Measurements from ENCODE around the gene FCSK.

FCSK gene

DNA sequence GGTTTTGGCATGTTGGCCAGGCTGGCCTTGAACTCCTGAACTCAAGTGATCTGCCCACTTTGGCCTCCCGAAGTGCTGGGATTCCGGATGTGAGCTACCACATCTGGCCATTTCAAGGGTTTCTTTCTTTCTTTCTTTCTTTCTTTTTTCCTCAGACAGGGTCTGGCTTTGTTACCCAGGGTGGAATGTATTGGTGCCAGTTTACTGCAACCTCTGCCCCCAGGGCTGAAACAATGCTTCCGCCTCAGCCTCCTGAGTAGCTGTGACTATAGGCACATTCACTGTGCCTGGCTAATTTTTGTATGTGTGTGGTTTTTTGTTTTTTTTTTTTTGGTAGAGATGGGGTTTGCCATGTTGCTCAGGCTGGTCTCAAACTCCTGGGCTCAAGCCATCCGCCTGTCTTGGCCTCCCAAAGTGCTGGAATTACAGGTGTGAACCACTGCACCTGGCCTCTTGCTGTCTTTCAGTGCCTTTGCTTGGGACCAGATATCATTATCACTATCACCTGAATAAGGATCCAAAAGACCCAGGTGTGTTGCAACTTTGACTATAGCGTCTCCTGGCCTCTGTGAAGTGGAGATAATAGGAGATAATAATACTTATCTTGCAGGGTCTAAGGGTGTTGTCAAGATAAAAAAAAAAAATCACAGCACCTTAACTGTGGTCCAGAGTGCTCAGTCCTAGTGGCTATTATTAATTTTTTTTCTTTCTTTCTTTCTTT, 3.2 kb downstream of the FCSK start:
- no peak for DNase-seq

DNA sequence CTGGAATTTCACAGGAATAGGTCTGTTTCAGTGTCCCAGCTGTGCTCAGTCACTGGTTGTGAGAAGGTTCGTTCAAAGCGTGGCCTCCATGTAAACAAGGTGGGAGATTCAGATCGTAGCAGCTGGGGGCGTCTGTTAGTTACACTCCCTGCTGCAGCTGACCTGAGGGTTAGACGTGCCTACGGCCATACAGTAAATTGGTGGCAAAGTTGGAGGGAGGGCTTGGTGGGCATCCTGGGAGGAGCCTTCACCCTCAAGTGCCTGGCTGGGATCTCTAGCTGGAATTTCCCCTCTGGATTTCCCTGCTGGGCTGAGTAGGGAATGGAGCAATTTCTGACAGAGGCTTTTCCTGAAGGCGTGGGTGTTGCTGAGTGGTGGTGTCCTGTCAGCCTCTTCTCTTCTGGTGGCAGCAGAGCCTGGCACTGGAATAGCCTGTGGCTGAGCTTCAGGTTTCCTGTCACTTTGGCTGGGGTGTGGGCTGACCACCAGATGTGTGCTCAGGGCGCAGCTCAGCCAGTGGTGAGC, 6.4 kb downstream of the FCSK start:
- DNase-seq, result no peak

DNA sequence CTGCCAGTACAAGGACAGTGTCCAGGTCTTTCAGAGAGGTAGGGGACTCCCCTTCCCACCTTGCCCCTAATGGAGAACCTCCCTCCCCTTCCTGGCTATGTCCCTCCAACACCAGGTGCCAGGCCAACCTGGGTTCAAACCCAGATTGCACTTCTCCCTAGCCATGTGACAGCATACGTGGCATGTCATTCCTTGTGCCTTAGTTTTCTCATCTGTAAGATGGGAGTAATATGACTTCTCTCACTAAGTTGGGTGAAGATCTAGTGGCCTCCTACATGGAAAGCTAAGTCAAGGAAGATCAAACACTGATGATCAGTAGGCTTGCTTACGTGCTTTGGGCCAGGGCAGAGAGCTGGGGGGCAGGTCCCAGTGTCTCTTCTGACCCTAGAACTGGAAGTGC, 8.8 kb downstream of the FCSK start:
- no peak for DNase-seq

DNA sequence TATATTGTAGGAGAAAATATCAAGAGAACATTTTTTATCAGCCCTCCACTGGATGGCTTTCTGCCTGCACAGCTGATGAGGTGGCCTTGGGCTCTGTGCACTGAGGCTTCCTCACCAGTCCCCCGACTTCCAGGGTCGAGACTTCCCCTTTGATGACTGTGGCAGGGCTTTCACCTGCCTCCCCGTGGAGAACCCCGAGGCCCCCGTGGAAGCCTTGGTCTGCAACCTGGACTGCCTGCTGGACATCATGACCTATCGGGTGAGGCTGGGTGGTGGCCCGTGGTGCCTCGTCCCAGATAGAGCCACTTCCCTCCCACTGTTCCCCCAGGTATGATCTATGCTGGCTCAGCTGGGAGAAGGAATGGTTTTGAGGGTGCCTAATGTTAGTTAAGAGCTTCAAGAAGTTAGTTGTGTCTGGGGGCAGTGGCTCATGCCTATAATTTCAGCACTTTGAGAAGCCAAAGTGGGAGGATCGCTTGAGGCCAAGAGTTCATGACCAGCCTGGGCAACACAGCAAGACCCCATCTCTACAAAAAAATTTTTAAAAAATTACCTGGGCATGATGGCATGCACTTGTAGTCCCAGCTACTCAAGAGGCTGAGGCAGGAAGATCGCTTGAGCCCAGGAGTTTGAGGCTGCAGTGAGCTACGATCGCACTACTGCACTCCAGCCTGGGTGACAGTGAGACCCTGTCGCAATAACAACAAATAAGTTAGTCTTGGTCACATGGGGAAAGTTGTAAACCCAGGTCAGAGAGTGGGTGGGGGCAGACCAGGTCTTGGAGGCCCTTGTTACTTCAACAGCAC, 11.8 kb downstream of the FCSK start:
- DNase-seq, result no peak

DNA sequence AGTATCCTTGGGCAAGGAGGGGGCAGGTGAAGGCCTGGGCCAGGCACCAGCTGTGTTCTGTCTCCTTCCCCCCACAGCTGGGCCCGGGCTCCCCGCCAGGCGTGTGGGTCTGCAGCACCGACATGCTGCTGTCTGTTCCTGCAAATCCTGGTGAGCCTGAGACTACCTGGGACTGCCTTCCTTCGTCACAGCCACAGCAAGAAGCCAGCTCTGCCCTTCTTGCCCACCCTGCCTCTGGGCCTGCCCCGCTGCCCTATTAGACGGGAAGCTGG, 12.3 kb downstream of the FCSK start:
- DNase-seq, result no peak

DNA sequence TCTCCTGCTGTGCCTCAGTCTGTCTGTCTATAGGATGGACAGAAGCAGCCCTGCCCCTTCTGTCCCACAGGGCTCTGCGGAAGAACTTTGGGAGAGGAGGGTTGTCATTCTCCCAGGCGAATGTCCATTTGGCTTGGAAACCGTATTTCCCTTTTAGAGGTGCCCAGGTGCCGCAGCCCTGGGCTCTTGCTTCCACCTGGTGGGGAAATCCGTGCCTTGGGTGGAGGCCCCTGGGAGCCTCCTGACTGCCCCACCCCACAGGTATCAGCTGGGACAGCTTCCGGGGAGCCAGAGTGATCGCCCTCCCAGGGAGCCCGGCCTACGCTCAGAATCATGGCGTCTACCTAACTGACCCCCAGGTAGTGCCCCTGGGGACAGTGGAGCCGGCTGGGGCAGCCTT, 12.7 kb downstream of the FCSK start:
- no peak for DNase-seq

DNA sequence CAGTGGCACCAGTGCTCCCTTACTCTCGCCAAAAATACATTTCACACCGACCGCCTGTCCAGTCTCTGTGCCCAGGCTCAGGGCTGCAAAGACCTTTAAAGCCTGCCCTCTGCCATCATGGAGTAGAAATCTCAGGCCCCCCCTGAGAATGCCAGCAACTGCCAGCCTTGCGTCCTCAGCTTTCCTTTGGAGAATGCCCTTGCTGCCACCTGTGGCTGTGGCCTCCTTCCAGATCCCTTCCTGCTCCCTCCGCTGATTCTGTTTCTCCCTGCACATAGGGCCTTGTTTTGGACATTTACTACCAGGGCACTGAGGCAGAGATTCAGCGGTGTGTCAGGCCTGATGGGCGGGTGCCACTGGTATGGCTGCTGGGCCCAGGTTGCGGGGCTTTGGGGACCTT, 13.2 kb downstream of the FCSK start:
- DNase-seq, result no peak

DNA sequence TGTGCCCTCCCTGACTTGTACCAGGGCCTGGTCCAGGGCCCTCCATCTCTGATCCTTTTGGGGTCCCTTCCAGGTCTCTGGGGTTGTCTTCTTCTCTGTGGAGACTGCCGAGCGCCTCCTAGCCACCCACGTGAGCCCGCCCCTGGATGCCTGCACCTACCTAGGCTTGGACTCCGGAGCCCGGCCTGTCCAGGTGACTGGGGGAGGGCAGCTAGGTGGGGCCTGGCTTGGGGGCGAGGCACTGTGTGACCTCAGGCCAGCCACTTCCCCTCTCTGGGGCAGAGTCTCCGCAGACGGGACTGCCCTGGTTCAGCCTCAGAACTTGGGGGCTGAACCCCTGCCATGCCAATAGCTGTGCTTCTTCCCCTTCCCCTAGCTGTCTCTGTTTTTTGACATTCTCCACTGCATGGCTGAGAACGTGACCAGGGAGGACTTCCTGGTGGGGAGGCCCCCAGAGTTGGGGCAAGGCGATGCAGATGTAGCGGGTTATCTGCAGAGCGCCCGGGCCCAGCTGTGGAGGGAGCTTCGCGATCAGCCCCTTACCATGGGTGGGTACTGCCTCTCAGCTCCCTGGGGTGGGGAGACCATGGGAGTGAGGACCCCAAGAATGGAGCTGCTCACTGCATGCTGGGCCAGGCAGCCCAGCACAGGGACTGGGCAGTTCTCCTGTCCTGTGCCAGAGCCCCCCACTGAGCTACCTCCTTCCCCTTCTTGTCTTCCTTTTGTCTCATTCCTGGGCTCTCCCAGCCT, 14.6 kb downstream of the FCSK start:
- no peak for DNase-seq

DNA sequence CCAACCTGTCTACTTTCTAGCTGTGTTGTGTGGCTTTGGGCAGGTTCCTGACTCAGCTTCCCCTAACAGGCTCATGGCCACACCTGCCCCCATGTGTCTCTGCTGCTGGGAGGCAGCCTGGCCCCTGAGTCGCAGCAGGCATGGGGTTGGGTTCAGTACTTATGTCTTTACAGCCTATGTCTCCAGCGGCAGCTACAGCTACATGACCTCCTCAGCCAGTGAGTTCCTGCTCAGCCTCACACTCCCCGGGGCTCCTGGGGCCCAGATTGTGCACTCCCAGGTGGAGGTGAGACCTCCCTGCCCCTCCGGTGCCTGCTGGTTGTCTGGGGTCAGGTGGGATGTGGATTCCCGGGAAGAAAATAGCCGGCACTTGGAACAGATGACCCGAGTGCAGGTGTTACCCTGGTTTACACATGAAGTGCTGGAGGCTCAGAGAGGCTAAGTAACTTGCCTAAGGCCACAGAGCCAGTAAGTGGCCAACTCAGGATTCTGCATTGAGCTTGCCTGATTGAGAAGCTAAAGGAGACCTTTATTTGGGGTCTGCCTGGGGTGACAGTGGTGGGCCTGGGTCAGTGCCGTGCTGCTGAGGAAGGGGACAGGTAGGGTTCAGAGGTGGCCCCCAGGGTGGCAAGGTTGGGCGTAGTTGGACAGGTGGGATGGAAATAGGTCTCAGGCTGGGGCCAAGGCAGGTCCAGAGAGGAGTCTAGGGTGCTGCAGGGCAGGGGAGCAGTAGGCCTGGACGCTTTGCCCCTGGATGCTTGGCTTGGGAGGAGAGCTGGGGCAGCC, 15.9 kb downstream of the FCSK start:
- no peak for DNase-seq

DNA sequence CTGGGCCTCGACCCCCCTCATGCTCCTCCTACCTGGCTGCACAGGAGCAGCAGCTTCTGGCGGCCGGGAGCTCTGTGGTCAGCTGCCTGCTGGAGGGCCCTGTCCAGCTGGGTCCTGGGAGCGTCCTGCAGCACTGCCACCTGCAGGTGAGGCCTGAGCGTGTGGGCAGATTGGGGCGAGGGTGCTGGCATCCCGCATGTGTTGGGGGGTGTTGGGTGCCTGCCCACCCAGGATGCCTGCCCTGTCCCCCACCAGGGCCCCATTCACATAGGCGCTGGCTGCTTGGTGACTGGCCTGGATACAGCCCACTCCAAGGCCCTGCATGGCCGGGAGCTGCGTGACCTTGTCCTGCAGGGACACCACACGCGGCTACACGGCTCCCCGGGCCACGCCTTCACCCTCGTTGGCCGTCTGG, 16.5 kb downstream of the FCSK start:
- DNase-seq, result no peak

DNA sequence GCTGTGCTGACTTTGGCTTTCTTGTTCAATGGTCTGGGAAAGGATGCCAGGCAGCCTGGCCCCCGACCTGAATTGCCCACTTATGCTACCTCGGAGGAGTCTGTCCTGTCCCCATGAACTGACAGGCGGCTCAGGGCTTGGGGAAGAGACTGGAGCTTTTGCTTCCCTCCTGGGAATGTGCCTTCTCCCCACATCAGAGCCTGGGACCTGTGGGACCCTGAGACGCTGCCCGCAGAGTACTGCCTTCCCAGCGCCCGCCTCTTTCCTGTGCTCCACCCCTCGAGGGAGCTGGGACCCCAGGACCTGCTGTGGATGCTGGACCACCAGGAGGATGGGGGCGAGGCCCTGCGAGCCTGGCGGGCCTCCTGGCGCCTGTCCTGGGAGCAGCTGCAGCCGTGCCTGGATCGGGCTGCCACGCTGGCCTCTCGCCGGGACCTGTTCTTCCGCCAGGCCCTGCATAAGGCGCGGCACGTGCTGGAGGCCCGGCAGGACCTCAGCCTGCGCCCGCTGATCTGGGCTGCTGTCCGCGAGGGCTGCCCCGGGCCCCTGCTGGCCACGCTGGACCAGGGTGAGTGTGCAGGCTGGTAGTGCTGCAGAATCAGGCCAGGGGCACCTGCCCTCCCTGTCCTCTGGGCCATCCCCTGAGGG, 18.5 kb downstream of the FCSK start:
- DNase-seq, result no peak

DNA sequence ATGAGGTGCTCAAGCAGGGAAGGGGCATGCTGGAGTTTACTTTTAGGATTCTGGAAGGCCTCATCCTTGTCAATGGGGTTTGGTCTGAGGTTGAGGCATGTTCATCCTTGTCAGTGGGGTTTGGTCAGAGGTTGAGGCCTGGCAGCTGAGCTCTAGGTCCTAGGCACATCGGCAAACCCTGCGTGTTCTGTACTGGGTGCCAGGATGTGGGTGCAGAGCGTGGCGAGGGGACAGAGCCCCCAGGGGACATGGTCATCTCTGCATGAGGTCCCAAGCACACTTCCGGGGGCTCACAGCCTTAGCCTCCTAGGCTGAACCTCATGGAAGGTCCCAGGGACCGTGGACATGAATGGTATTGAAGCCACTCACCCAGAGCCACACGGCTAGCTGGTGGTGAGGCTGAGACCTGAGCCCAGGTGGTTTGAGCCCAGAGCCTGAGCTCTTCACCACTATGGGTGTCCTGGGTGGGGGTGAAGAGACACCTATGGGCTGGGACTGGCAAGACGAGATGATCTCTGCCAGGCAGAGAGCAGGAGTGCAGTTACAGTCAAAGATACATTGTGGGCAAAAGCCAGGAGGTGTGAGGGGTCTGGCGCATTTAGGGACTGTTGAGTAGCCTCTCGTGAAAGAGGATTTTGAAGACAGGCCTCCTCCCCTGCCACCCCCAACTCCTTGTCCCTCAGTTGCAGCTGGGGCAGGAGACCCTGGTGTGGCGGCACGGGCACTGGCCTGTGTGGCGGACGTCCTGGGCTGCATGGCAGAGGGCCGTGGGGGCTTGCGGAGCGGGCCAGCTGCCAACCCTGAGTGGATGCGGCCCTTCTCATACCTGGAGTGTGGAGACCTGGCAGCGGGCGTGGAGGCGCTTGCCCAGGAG, 19.3 kb downstream of the FCSK start:
- DNase-seq, result no peak

DNA sequence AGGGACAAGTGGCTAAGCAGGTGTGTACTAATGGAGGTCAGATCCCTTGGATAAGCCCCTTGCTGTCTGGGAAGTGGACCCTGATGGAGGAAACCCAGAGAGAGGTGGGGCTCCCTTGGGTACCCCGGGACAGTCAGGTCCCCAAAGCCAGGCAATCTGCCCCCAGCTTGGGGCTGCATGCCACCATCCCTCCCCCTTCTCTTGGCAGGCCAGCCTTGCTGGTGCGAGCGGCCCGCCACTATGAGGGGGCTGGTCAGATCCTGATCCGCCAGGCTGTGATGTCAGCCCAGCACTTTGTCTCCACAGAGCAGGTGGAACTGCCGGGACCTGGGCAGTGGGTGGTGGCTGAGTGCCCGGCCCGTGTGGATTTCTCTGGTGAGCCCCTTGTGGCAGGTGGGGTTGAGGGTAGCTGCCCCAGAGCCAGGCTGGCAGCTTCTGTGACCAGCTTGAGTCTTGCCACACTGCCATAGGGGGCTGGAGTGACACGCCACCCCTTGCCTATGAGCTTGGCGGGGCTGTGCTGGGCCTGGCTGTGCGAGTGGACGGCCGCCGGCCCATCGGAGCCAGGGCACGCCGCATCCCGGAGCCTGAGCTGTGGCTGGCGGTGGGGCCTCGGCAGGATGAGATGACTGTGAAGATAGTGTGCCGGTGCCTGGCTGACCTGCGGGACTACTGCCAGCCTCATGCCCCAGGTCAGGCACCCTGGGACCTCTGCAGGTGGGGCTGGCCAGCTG, 20.1 kb downstream of the FCSK start:
- DNase-seq, result no peak

DNA sequence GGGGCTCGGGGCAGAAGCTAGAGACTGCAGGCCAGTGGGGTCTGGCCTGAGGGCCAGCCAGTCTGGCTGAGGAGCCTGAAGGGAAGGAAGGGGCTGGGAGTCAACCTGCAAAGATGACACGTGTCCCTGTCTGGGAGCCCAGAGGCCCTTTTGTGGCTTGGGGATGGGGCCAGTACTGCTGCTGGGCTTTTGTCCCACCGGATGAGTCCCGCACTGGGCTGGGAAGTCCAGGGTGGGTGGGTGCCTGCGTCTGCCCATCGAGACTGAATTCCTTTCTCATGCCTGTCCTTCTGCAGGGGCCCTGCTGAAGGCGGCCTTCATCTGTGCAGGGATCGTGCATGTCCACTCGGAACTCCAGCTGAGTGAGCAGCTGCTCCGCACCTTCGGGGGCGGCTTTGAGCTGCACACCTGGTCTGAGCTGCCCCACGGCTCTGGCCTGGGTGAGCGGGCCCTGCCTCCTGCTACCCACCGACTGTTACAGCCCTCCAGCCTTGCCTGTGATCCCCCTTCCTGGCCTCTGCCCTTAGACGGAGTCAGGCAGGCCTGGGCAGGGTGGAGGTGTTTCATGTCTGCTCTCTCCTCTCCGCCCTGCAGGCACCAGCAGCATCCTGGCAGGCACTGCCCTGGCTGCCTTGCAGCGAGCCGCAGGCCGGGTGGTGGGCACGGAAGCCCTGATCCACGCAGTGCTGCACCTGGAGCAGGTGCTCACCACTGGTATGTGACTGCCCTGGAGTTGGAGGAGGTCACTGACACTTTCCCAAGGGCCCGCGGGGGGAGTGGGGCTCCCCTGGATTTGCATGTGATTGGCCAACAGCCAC, 20.9 kb downstream of the FCSK start:
- no peak for DNase-seq

DNA sequence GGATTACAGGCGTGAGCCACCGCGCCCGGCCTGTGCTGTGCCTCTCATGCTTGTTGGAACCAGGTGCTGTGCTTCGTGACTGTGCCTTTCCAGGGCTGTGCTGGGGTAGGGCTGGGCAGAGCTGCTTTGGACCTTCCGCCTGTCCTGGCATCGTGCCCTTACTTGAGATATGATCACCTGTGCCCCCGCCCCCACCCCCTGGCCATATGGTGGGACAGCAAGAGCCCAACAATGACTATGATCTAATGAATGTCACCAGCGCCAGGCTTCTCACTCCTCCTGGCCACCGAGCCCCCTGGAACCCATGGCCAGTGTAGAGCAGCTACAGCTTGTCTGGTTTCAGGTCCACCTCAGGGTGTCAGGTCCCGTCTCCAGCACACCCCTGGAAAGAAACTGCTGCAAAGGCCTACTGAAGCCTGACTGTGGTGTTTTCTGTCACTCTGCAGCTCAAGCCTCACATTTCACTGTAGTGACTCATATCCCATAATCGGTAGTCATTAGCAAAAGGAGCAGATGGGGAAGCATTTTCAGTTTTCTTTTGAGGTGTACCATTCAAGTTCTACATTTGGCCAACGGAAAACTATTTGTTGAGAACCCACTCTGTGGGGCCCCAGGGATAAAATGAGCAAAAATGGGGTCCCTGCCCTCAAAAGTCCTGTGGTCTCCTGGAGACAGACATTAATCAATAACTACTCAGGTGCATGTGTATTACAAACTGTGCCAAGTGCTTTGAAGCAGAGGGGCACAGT, 22.1 kb downstream of the FCSK start:
- peak in 1 of 5 donors; percentile 86 for DNase-seq

DNA sequence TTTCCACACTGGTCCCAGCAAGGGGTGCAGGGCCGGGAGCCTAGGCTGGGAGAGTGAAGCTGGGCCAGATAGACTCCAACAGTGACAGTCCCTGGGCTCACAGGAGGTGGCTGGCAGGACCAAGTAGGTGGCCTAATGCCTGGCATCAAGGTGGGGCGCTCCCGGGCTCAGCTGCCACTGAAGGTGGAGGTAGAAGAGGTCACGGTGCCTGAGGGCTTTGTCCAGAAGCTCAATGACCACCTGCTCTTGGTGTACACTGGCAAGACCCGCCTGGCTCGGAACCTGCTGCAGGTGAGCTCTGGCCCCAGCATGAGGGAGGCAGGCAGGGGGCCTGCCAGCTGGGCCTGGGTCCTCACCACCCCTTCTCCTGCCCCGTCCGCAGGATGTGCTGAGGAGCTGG, 23.8 kb downstream of the FCSK start:
- no peak for DNase-seq

DNA sequence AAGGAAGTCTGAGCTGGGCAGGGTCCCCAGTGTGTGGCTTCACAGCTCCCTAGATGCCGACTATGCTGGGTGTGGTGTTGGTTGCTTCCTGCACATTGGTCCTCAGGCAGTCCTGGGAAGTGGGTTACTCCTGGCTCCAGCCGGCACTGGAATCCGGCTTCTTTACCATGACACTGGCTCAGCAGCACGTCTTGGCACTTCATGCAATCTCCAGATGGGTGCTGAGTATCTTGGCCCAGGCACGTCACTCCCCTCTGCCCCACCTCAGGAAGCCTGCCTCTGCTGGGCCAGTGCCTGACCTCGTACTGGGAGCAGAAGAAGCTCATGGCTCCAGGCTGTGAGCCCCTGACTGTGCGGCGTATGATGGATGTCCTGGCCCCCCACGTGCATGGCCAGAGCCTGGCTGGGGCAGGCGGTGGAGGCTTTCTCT, 24.5 kb downstream of the FCSK start:
- DNase-seq, result no peak

DNA sequence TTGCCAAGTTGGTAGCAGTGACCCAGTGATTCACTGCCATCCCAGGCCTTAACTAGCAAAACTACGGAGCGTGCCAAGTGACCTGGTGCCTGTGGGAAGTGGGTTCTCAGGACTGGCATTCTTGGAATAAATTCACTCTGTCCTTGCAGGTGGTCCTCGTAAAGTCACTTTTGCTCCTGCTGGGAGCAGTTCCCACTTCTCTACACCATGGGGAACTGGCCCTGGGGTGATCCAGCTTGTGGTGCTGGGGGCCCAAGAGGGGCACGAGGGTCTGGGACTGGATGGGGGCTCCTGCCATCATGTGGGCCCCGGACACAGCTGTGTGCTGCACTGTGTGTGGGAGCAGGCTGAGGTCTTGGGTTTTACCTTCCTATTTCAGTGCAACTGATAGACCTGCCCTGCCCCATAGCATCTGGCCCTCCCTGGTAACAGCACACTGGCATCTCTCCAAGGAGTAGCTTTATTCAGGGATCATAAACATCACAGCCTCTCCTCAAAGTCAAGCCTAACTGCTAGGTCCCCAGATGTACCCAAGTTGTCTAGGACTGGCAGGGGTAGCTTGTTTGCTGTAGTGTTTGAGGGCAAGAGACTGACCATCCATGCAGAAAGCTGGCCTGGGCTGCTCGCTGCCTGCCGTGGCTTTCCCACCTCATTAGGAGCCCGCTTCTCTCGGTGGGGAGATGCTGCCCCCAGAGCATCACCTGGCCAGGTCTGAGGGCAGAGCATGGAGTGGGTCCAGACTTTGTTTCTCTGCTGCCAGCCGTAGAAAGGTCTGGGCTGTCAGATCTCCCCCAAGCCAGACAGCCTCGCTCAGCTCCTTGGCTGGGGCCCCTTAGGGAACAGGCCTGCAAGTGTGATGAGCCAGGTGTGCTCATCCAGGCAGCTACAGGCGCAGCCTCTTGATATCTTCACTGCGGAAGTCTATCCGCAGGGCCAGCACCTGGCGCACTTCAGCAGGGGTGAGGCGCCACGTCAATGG, 26.0 kb downstream of the FCSK start:
- no peak for DNase-seq
